A549 (cell line): ENCODE data around the gene KRTAP1-4.

Source experiments
- BHLHE40 ChIP-seq: IDR thresholded peaks from 2 replicates; pipeline ENCODE4 v1.6.1; 2012; ENCODE audit warnings: low read depth, low read length, inconsistent platforms
- CTCF ChIP-seq: fragments of >200 bp; sonication (Bioruptor Twin); formaldehyde crosslinking; IDR thresholded peaks from 3 replicates; pipeline ENCODE4 v1.5.1; 2016
- E2F6 ChIP-seq: IDR thresholded peaks from 2 replicates; pipeline ENCODE4 v1.6.1; 2012; ENCODE audit warnings: low read depth, borderline replicate concordance
- EP300 ChIP-seq, 2 experiments: fragments of >200 bp; sonication (Bioruptor Twin); formaldehyde crosslinking; IDR thresholded peaks; 2 replicates in 1 of 2; 3 replicates in 1 of 2; pipeline ENCODE4 v1.6.1; 2016 to 2017
- FOSL2 ChIP-seq, 2 experiments: fragments of 450-650 bp in 1 of 2; fragments of >200 bp in 1 of 2; sonication (Bioruptor Twin) in 1 of 2; formaldehyde crosslinking; IDR thresholded peaks; 2 replicates each; pipeline versions ENCODE4 v1.5.0 to v1.6.1; 2016 to 2020; ENCODE audit warnings: mild to moderate bottlenecking in 1 of 2, moderate library complexity in 1 of 2
- POLR2A ChIP-seq: IDR thresholded peaks from 2 replicates; pipeline ENCODE4 v1.6.1; 2012; ENCODE audit warnings: mild to moderate bottlenecking, low read length

DNA sequence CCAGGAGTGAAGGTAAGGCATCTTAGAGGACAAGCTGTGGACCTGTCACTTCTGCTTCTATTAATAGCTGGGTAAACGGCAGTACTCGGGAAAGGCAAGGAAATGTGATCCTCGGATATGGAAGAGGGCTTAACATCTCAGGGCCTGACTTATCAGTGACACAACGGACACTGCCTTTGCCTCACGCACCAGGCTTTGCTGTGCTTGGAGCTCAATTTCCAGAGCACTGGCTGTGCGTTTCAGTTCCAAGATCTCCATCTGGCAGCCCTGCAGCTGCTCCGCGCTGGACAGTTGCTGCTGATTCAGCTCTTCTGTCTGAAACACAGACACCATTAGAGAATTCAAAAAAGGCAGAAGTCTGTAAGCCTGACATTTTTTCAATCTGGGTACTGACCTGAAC is 49.4 kb downstream of the KRTAP1-4 start:
- TF ChIP-seq POLR2A (no peak), FOSL2 (IDR thresholded peaks at IDR 0.05) (no peak), FOSL2 (CRISPR knock-in tag; IDR thresholded peaks at IDR 0.05) (no peak), E2F6 (no peak), EP300 (IDR thresholded peaks at IDR 0.05) (no peak), BHLHE40 (no peak), CTCF (no peak)
